ENCODE data around the gene RPL18A.

The RPL18A gene

GRCh38 chr19:17859533-17860330, at the start of gene RPL18A:
RPL18A (plus strand) TSS chr19:17859910; CDS start chr19:17859957, 47 bp downstream.
- peak; percentile 99 for FAIRE-seq

DNA sequence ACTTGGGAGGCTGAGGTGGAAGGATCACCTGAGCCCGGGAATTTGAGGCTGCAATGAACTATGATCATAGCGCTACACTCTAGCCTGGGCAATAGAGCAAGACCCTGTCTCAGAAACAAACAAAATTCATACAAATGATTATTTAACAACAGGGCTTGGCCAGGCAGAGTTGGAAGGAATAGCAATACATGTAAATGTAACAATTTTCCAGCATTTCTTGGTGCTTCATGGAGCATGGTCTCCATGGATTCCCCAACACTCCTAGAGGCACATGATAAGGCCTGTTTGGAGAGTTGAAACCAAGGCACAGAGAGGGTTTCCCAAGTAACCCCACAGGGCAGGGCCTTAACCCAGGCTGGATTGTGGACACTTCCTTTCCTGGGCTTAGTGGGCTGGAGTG, 48.6 kb upstream of the RPL18A start:
- FAIRE-seq: no peak

- no peak for FAIRE-seq
These were observed 48.0 kb upstream of the RPL18A start for GRCh38 chr19:17811681-17812080.

DNA sequence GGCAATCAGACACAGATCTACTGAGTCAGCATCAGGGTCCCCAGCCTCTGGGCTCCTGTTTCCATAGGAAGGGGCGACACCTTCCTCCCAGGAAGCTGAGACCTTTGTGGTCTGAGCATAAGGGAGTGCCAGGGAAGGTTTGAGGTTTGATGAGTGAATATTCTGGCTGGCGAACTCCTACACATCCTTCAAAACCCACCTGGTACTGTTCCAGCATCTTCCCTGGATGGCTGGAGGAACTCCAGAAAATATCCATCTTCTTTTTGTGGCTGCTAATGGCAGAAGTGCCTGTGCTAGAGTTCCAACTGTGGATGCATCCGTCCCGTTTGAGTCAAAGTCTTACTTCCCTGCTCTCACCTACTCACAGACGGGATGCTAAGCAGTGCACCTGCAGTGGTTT, 47.6 kb upstream of the RPL18A start:
- no peak for FAIRE-seq

GRCh38 chr19:17817668-17818363, 41.9 kb upstream of the RPL18A start:
- no peak for FAIRE-seq

DNA sequence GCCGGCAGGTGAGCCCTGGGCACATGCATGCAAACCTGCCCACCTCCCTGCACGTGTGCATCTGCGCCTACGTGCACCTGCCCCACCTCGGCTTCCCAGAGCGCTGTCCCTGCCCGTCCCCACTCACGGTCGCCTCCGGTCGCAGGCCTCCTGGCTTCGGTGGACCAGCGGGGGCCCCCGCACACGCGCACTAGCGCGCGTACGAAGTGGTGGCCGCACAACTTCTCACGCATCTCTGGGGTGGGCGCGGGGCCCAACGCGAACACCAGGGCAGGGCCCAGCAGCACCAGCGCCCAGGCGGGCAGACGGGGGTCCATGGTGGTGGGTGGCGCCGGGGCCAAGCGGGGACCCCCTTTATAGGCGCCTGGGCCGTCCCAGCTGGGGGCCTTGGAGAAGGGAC, 38.5 kb upstream of the RPL18A start, which contains the start of gene INSL3:
Gene INSL3, minus strand, starts transcription at position 330 of the 400 bp plus-strand sequence. Its CDS starts 13 bp downstream, at position 317.
- no peak for FAIRE-seq

GRCh38 chr19:17824339-17824738, 35.4 kb upstream of the RPL18A start:
- FAIRE-seq: no peak

GRCh38 chr19:17826508-17827056, 33.1 kb upstream of the RPL18A start:
- no peak for FAIRE-seq

DNA sequence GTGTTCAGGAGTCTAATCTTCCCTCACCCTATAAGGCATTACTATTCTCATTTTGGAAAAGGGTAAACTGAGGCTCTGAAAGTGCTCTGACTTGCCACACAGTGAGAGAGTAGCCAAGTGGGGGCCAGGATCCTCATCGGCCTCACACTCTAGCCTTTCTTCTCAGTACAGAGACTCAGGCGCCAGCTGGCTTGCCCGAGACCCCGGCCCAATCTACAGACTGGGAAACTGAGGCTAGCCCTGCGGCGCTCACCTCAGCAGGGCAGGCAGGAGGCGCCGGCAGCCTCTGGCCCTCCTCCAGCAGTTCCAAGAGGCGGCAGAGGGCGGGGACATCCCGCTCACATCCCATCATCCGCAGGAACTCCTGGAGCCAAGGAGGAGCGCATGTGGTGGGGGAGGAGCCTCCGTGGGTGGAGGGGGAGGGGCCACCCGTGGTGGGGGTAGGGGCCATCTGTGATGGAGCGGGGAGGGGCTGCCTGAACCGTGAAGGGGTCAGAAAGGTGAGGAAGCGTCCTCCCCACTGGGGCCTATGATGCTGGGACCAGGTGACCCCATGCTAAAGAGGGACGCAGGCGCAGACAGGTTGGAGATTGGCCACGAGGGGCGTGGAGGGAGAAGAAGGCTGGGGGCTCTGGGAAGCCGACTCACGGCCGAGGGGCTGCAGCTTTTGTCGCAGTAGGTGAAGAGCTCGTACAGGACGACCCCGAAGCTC, 29.7 kb upstream of the RPL18A start:
- FAIRE-seq: no peak

DNA sequence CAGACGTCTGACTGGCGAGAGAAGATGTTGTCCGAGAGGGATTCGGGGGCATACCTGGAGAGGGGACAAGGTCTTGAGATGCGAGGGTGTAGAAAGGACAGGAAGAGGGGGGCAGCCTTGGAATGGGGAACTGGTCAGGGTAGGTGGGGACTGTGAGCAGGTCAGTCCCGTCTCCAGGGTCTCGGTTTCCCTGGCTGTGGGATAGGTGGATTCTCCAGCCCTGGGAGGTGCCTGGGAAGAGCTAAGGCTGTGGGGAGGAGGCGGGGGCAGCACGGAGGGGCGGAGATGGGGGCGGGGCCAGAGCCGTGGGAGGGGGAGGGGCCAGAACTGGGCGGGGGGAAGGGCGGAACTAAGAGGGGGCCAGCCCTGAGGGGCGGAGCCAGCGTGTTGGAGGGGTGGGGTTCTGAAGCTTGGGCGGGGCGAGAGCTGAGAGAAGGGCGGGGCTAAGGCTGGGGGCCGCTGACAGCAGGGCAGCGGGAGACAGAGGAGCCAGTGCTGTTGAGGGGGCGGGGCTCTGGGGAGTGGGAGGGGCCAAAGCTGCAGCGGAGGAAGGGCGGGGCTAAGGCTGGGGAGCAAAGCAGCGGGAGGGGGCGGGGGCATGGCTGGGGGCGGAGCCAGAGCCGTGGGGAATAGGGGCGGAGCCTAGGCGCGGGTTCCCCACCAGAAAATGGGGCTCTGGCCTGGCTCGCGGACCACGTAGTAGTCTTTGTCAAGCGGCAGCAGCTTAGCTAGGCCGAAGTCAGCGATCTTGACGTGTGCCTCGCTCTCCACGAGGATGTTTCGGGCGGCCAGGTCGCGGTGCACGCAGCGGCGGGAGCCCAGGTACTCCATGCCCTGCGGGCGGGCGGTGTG, 28.9 kb upstream of the RPL18A start:
- FAIRE-seq: no peak

DNA sequence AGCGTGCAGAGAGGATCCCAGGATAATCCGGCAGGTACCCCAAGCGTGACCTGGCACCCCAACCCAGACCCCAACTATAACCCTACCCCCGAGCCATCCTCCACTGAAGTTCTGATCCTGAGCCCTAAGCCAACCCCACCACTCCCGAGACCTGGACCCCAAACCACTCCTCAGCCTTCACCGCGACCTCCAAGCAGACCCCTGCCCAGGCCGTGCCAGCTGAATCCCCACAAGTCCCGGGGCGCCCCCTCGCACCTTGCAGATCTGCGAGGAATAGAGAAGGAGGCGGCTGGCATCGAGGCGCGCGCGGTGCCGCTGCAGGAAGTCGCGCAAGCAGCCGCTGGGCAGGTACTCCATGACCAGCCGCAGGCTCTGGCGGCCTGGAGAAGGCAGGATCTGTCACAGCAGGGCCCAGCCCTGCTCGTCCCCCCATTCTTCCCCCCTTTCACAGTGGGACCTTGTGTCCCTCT, 28.3 kb upstream of the RPL18A start:
- FAIRE-seq: no peak

DNA sequence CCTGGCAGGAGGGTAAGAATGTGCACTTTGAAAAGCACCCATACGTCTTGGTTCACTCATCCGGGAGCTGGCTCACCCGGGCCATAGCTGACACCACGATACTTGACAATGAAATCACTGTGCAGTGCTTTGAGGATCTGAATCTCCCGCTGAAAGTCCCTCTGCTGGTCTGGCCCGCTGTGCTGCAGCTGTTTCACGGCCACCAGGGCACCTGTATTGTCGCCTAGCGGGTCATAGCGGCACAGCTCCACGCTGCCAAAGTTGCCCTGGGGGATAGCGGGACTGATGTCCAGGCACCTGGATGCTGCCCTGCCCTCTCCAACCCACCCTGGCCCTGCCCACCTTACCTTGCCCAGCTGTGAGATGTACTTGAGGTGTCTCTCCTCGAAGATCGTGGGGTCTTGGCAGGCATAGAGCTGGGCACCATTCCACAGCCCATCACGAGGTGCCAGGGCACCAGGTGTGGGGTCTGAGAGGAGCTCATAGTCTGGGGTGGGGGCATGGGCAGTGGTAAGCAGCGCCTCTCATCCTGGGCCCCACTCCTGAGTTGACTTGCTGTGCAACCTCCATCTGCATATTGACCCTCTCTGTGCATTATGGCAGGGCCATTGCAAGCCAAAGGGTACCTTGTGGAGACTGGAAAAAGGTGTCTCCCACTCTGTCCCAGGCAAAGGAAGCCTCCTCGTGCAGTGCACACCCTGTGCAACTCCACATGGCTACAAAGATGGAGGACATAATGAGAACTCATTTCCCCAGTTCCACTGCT, 27.1 kb upstream of the RPL18A start:
- no peak for FAIRE-seq

GRCh38 chr19:17834350-17835181, 25.1 kb upstream of the RPL18A start:
- FAIRE-seq: no peak

DNA sequence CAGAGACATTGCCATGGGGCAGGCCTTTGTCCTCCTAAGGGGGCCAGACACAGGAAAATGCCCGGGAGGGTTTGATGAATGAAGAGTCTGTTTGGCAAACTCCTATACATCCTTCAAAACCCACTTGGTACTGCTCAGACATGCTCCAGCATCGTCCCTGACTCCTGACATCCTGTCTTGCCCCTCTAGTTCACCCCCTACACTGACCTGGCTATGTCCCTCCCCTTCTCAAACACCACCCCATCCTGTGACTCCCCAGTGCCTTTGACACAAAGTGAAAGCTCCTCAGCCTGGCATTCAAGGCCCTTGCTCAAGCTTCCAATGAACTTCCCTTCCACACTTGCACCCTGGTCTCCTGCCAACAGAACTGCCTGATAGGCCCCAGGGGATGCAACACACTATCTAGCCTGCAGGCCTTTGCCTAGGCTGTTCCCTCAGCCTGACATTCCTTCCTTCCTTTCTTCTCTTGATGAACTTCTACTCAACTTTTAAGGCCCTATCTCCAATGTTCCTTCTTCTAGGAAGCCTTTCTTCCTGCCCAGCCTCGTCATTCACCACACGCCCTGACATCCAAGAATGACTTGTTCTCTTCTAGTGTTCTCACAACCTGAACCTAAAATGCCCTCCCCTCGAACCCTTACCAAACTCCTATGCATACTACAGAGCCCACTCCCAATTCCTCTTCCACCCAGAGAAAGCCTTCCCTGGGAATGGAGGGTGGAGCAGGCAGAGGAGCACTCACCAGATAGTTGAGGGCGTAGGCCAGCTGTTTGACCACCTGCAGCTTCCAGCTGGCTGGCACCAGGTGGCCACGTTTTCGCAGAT, 24.3 kb upstream of the RPL18A start:
- no peak for FAIRE-seq

DNA sequence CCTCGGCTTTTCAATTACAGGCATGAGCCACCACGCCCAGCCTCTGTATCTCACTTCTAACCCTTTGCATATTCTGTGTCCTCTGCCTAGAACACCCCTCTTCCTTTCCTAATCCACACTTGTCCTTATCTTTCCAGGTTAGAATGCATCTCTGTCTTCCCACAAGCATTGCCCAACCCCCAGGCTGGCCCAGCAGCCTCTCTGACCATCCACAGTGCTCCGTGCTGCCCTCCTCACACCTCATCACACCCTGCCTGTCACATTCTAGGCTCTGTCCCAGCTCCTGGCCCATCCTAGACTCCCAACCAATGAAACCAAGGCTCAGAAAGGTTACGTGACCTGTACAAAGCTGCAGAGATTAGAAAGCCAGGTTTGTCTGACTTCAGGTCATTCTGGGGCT, 23.2 kb upstream of the RPL18A start:
- no peak for FAIRE-seq

DNA sequence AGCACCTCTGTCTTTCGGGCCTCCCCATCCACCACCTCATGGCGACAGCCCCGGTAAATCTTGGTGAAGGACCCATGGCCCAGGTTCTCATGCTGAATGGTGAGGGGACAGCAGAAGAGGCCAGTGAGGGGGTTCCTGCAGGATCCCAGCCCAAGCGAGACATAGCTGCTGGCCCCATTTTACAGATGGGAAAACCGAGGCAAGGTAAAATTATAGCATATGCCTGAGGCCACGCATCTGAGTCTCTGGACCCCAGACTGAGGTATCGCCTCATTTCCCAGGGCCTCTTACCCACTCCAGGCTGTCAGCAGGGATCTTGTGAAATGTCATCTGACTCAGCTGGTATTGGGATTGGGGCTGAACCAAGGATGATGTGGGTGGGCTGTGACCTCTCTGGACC, 21.7 kb upstream of the RPL18A start:
- no peak for FAIRE-seq

DNA sequence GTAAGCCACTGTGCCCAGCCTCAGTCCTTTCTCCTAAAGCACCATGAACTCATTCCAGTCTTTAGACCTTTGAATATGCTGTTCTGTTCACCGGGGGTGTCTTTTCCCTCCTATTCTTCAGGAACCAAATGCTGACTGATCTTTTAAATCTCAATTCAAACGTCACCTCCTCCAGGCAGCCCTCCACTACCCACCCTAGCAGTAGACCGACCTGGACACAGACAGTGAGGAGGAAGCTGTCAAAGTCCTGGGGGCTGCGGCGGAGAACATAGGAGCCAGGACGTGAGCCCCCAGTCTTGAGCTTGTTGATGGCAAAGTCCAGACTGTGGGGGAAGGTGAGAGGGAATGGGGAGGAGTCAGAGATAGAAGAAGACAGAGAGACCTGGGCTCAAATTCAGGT, 19.7 kb upstream of the RPL18A start:
- FAIRE-seq: no peak

GRCh38 chr19:17841371-17841809, 18.3 kb upstream of the RPL18A start:
- FAIRE-seq: no peak
